Measurements from ENCODE around the gene OR4C46. TPM values are rescaled to one million over a fixed set of nuclear protein-coding genes. Genes with fewer than 3 reads are reported as not detected.
"Not testable (repeated sequence)": the region's sequence is repeated elsewhere in the genome, so short reads cannot be mapped to it uniquely, and the experiment has no call there.

Gene OR4C46
- total RNA-seq, result not detected in 2 replicates

GRCh38 chr11:54603898-54604297 is at the start of gene OR4C46:
Gene OR4C46 (minus strand): TSS chr11:54603998. CDS start chr11:54603998, 0 bp downstream.
- no peak for DNase-seq (ENCODE audit: low read depth)

- DNase-seq (ENCODE audit: low read depth), result not testable (repeated sequence)
Measured at GRCh38 chr11:54645606-54646005, 41.8 kb upstream of the OR4C46 start.

GRCh38 chr11:54561439-54561838 is 42.4 kb downstream of the OR4C46 start:
- not testable (repeated sequence) for DNase-seq (ENCODE audit: low read depth)

- no peak for DNase-seq (ENCODE audit: low read depth)
Measured at GRCh38 chr11:54558919-54559318, 44.9 kb downstream of the OR4C46 start.

GRCh38 chr11:54558407-54558806 is 45.4 kb downstream of the OR4C46 start:
- no peak for DNase-seq (ENCODE audit: low read depth)

Other genes with a start within 250 kb of the OR4C46 start
- gene OR4A5, start 102.8 kb upstream of the OR4C46 start, total RNA-seq, result not detected in 2 replicates

Data from renal cortical epithelial cell (primary cell).